Measurements from ENCODE around the gene ADARB2.

Gene ADARB2

GRCh38 chr10:1210667-1211066 is 526.7 kb downstream of the ADARB2 start:
- no peak for TF ChIP-seq CTCF (IDR thresholded peaks at IDR 0.05; ENCODE audit: low read depth, low read length)
- DNase-seq (ENCODE audit: extremely low read depth, low read depth) = no peak

GRCh38 chr10:1209355-1209979 is 527.9 kb downstream of the ADARB2 start:
- DNase-seq (ENCODE audit: extremely low read depth, low read depth) = no peak
- no peak for TF ChIP-seq CTCF (IDR thresholded peaks at IDR 0.05; ENCODE audit: low read depth, low read length)

- no peak for DNase-seq (ENCODE audit: extremely low read depth, low read depth)
- TF ChIP-seq CTCF (IDR thresholded peaks at IDR 0.05; ENCODE audit: low read depth, low read length) = no peak
Observed at GRCh38 chr10:1208366-1209311, 528.7 kb downstream of the ADARB2 start.

GRCh38 chr10:1206601-1207000 is 530.7 kb downstream of the ADARB2 start:
- DNase-seq (ENCODE audit: extremely low read depth, low read depth) = no peak
- TF ChIP-seq CTCF (IDR thresholded peaks at IDR 0.05; ENCODE audit: low read depth, low read length) = no peak

- TF ChIP-seq CTCF (IDR thresholded peaks at IDR 0.05; ENCODE audit: low read depth, low read length) = no peak
- DNase-seq (ENCODE audit: extremely low read depth, low read depth) = no peak
Observed at GRCh38 chr10:1206101-1206500, 531.2 kb downstream of the ADARB2 start.

- no peak for TF ChIP-seq CTCF (IDR thresholded peaks at IDR 0.05; ENCODE audit: low read depth, low read length)
- DNase-seq (ENCODE audit: extremely low read depth, low read depth) = no peak
Observed at GRCh38 chr10:1205450-1206030, 531.8 kb downstream of the ADARB2 start.
